Ramos (cell line): ENCODE measurements around the gene DLX3.

Experiments used
- in situ Hi-C: fragments of 300-500 bp; cut with MboI; formaldehyde crosslinking; loops from one replicate; pipeline ENCODE4 v1.14.3; 2022; ENCODE audit warnings: low sequenced_read_pairs; ENCODE audit not compliant: unreplicated experiment

DLX3 gene

DNA sequence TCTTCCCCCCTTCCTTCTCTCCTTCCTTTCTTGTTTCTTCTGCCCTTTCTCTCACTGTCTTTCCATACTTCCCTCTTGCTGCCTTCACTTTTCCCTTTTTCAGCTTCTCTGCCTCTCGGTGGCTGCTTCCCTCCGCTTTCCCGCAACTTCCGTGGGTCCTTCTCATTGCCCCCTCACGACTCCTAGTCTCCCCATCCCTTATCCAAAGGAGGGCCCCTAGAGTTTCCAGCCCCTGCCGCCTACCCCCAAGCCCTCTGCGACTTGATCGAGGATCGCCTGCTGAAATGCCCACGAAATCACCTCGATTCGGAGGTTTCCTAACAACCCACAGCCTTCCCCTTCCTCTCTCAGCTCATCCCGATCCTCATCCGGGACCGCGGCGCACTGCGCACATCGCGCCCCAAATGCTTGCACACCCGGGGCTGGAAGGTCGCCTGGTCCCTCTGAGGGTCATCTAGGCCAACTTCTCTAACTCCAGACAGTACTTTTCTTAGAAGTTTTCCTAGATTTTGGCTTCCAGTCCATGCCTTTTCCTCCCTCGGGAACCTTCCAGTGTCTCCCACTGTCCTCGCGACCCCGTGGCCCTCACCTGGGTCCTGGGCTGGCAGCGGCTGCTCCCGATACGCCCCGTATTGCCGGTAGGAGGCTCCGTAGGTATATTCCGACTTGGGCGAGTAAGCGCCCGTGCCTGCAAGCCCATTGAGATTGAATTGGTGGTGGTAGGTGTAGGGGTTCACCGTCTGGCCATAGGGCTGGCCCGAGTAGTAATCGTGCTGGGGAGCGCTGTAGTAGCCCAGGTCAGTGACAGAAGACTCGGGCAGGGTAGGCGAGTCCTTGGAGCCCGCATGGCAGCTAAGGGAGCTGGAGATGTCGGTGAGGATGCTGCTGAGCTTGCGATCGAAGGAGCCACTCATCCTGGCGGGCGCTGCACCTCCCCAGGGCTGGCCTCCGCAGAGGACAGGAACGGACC, 654 bp downstream of the DLX3 start:
- in situ Hi-C loops, result loop anchor here (5.0 to 10.0 kb wide), 2 partner anchors 132 to 420 kb away; partner anchors contain the start of gene NXPH3

DNA sequence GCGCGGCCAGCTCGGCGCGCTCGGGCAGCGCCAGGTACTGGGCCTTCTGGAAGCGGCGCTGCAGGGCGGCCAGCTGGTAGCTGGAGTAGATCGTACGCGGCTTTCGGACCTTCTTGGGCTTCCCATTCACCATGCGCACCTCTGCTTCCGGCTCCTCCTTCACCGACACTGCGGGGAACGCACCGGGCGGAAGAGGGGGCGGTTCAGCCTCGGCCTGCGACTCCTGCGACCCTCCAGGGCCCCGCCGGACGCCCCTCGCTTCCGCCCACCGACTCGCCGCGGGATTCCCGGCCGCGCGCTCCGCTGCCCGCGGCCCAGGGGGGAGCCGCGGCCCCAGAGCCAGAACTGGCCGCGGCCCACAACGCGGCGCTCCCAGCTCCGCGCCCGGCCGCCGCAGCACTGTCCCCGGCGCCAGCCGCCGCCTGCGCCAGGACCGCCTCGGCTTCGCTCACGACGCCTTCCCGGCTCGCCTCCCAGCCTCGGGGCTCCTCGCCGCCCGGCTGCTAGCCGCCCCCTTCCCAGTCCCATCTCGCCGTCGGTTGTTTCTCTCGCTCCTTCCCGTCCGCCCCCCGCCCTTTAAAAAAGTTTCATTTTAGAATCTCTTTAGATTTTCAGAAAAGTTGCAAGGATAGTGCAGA, 1.5 kb downstream of the DLX3 start:
- in situ Hi-C loops, result loop anchor here (10.0 kb wide), 1 partner anchor 419 kb away; the partner anchor contains the start of gene NXPH3

DNA sequence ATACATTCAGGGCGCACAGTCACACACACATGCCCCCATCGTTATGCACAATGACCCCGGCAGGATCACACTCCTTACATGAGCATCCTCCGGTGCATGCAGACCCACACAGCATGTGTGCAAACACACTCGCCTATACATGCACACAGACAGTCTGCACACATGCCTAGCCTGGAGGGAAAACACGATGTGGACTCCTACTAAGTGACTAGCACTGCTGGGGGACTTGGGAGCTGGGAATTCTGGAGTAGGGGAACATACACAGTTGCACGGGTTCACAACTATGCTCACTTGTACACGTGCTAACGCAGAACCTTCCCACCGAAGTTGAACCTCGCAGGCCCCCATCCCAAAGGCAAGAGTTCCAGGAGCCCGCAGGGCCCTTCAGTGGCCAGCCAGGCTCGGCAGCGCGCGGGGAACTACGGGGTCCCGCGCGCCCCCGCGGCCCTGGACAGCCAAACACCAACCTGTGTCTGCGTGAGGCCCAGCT, 2.0 kb downstream of the DLX3 start:
- in situ Hi-C loops, result loop anchor here (10.0 kb wide), 1 partner anchor 418 kb away; the partner anchor contains the start of gene NXPH3

DNA sequence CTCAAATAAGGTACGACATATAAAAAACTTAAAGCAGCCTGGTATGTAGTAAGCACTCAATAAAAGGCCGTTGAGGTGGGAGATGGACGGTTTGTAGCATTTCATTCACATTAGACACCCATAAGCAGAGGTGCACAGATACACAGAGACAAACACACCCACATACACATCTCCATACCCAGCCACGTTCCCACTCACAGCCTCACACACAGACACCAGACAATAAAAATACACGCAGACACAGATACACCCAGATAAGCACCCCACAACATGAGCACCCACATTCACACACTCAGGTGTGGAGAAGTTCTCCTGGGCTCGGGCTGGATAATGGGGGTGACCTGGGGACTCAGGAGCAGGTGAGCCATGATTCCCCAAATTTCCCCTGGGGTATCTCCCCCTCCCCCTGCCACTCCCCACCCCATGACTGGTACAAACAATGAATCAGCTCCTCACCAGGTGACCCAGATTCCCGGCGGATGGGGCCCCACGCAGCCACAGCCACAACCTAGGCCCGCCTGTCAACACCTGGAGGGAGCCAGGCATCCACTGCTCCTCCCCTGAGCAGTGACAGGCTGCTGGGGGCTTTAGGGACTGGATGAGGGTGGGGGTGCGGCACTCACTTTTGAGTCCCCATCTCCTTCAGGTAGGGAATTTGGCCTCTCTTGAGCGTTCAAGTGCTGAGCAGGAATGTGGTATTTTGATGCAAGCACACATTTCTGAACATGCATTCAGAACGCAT, 2.7 kb downstream of the DLX3 start:
- in situ Hi-C loops, result loop anchor here (10.0 kb wide), 1 partner anchor 418 kb away; the partner anchor contains the start of gene NXPH3

DNA sequence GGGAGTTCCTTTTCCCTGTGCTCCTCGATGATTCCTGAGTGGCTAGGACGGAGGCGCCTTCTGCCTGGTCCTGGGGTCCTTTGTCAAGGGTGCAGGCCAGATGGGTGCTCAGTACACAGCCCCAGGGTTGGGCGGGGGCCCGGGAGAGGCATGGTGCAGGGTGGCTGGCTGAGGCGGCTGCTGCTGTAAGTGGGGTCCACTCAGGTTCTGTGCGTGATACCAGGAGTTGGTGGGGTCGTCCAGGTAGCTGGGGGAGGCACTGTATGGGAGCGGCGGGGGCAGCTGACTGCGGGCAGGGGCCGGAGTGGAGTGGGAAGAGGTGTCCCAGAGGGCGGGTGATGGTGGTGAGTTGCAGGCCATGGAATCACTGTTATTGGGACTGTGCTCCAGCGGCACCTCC, 3.6 kb downstream of the DLX3 start:
- in situ Hi-C loops, result loop anchor here (10.0 kb wide), 1 partner anchor 417 kb away; the partner anchor contains the start of gene NXPH3

DNA sequence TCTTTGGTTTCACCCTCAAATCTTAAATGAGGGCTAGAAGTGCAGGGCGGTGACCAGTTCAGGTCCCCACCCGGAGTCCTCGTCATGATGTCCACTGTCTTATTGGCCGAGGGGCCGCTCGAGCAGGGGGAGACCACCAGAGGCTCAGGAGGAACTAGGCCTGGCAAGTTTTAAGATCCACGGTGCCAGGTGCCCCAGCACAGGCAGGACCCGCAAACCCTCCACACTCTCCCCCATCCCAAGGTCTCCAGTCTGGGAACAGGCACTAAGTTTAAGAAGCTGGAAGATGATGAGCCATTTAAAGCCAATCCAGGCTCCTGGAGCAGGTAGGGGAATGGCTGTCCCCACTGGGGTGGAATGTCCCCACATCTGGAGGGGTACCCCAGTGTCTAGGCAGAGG, 4.1 kb downstream of the DLX3 start:
- in situ Hi-C loops, result loop anchor here (10.0 kb wide), 1 partner anchor 416 kb away; the partner anchor contains the start of gene NXPH3

DNA sequence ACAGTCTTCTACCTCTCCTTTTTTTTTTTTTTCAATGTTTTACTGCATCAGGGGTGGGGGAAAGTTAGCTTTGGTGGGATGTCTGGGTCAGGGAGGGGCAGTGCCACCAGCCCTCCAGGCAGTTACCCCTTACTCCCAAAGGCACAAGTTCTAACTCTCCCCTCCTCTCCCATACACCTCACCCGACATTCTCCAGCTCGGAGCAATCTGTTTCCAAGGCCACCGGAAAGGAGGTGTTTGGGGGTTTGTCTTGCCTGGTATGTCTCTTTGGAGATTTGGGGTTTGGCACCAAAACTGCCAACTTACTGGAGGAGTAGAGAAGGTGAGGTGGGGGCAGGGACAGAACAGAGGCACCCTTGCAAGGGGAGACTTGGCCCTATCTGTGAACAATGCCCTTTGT, 4.7 kb downstream of the DLX3 start:
- in situ Hi-C loops, result loop anchor here (10.0 kb wide), 1 partner anchor 416 kb away; the partner anchor contains the start of gene NXPH3

DNA sequence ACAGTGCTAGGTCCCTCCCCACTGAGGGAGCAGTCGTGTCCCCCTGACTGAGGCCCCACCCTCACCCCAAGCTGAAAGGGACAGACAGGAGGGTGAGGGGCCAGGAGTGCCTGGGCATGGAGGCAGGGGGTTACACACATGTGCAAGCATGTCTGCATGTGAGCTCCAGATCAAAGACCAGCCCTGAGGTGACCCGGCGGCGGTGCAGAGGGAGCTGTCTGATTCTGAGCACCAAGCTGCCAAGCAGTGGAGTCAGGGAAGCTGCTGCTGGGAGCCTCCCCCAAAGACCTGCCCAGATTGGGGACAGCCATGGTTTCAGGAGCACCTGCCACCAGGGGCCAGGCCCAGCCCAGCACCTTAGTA, 5.5 kb downstream of the DLX3 start:
- in situ Hi-C loops, result no loop called here

DNA sequence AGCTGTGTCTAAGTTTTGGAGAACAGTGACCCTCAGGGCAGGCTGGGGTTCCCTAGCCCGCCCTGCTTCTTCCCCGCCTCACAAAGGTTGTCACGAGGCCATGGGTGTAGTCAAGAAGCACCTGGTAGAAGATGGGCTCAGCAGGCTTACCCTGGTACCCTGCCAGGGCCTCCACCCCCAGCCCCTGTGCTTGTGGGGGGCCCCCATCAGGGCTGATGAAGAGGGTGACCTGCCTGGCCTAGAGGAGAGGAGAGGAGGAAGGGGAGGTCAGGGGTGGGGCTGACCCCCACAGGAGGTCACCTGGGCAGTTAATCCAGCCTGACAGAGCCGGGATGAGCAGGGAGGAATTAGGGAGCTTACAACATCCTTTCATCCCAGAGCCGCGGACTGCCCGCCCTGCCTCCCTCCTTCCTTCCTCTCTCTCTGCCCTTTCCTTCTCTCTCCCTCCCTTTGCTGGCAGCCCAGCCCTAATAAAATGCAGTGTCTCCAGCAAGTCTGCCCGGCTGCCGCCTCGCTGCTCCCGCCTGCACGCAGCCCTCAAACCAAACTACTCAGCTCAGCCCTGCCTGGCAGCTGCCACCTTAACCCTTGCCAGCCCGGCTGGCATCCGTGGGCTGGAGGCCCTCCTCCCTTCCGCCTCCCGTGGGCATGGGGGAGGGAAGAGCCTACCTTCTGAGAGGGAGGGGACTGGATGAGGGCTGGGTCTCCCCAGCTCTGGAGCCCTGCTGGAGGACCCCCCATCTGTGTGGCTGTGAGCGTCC, 7.2 kb downstream of the DLX3 start:
- in situ Hi-C loops, result no loop called here

DNA sequence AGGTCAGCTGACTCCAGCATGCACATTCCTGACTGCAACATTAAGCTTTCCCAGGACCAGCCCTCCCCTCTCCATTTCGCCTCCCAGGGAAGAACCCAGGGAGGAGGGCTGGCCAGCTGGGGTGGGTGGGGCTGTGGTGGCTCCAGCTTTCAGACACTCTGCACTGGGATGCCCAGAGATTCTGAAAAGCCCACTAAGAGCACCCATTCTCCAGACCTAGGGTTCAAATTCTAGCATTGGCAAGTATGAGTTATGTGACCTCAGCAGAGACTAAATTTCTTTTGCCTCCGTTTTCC, 7.8 kb downstream of the DLX3 start:
- in situ Hi-C loops, result no loop called here

DNA sequence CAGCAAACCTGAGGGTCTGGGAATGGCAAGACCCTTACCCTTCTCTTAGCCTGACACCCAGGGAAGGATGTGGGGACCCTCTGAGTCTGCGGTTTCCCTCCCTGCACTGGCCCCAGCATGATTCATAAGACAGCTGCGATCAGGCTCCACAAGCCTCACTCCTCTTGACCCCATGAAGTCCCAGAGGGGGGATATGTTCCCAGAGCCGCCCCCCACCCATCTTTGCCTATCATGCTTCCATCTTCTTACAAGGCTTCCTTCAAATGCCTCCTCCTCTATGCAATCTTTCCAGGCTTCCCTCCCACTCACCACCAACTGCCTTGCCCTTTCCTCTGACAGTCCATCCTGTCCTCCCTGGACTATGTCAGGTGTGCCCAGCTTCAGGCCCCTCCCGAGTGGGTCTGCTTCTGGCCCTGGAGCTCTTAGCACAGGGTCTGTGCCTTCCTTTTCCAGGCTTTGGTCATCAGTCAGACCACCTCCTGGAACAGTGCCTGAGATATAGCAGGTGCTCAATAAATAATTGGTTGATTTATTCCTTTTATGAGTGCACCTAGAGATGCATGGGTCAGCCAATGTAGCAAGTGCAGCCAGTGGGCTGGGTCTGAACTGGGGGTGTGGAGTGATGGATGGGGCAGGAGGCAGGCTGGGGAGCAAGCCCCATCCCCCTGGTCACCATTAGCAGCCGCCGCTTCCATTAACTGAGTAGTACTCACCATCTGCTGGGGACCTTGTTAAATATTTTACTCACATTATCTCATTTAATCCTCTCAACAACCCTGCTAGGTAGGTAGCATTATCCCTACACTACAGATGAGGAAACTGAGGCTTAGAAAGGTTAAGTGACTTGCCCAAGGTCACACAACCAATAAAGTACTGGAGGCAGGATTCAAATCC, 8.4 kb downstream of the DLX3 start:
- in situ Hi-C loops, result no loop called here

DNA sequence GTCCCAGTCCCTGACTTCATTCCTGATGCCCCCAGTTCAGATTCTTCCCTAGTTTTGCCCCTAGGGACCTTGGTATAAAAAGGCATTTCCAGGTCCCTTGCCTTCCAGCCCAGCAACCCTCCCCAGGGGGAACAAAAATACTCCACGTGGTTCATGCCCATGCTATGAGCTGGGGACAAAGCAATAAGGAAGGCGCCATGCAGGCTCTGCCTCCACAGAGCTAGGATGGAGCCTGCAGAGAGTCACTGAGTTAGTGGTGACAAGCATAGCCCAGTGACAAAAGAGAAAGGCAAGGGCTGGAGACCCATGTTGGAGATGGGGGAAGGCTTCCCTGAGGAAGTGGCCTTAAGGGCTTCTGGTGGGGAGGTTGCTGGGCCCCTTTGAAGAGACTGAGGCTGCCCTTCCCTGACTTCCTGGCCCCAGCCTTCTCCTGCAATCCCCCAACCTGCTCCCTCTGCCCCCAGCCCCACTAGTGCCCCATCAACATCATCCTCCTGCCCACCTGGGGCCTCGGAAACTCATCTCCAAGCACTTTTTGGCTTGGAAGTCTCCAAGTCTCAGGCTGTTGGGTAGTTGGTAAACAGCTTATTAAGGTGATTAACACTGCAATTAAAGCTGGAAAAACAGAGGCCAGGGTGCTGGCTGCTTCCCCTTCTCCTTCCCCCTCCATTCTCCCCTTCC, 9.6 kb downstream of the DLX3 start:
- in situ Hi-C loops, result no loop called here

DNA sequence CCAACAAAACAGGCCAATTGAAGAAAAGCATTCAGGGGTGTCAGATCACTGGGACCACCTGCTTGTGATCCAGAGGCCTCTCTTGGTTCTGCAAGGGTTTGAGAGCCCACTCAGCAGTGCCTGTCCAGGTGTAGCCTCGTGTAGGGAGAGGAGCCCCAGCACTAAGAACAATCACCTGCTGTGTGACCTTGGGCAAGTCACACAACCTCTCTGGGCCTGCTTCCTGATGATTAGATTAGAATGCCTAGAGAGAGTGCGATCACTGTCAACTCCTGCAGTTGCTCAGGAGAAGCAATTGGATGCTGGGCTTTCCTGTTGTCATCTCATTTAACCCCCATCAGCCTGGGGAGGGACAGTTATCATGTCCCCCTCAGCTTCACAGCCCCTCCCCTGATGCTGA, 10.2 kb downstream of the DLX3 start:
- in situ Hi-C loops, result no loop called here

DNA sequence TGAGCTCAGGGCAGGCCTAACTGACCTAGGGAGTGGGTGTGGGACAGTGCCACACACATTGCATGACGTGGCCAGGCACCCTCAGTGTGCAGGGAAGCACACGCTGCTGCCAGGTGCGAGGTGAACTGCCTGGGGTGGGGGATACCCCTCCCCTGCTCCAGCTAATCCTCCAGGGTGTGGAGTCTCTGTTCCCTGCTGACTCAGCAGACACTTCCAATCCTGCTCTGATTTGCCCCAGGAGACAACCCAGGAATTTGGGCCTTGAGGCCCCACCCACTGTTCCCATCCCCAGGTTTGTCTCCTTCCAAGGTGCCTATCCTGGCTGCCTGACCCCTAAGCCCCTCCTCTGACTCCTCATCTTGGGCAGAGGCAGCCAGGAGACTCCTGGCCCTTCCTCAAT, 10.7 kb downstream of the DLX3 start:
- in situ Hi-C loops, result no loop called here

DNA sequence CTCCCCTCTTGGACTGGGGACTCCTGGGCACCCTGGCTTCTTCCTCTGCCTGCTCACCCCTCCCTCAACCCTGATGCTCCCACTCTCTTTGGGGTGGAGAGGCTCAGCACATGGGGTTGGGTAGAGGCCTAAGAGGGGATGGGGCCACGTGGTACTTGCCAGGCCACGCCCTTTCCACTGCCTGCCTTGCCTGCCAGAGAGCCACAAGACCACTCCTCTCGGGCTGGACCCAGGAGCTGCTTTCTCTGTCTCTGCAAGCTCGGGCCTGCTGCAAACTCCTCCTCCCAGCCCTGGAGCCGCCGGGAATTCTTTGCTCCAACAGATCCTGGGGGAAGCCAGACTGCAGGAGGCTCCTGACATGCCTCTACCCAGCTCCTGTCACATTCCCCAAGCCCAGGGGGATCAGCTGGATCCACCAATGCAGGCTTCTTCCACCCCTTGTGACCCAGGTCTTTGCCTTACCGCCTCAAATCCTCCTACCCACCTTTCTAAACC, 14.3 kb downstream of the DLX3 start:
- in situ Hi-C loops, result no loop called here

DNA sequence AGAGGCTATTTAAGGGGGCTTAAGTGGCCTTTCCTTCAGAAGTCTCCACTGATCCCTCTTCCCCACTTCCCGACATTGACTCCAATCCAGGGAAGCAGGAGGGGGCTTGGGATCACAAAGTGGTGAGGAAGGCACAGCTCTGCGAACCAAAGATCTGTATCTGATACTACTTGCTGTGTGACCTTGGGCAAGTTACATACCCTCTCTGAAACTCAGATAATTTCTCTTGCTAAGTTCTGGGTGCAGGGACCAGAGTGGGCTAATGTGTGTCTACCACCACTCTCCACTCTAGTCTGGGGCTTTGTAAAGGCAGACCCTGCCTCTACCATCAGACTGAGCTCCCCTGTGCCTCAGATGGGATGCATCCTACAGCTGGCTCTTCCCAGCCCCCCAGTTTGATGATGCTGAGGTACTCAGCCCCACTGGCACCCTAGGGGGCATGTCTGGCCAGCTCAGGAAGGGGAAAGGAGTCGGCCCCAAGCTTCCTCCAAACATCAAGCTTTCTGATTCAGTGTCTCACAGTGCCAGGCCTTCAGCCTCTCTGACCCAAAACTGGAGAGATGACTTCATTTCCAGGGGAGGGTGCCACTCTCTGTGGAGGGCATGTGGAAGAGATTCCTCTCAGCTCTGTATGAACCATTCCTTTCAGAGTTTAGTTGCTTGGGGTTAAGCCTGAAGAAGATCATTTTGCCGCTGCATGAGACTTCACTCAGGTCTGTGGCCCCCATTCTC, 15.1 kb downstream of the DLX3 start:
- in situ Hi-C loops, result no loop called here

DNA sequence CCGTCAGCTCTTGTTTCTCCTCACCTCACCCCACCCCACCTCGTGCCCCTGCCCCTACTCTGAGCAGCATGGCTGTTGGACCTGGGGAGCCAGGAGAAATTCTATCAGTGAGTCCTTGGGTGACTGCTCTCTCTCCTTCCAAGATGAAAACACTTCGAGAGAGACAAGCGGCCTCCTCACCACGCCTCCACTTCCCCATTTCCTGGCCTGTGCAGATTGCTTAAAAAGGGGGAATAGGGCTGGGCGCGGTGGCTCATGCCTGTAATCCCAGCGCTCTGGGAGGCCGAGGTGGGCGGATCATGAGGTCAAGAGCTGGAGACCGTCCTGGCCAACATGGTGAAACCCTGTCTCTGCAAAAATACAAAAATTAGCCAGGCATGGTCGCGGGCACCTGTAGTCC, 16.5 kb downstream of the DLX3 start:
- in situ Hi-C loops, result no loop called here
